GM18909 (cell line): Measurements from ENCODE around the gene PTPRZ1.

Source experiments
- ATAC-seq: cut with Tn5 transposase; IDR thresholded peaks from one replicate; pipeline ENCODE4 v1.9.1; 2021; ENCODE audit warnings: mild to moderate bottlenecking; ENCODE audit not compliant: unreplicated experiment, poor library complexity

The PTPRZ1 gene

DNA sequence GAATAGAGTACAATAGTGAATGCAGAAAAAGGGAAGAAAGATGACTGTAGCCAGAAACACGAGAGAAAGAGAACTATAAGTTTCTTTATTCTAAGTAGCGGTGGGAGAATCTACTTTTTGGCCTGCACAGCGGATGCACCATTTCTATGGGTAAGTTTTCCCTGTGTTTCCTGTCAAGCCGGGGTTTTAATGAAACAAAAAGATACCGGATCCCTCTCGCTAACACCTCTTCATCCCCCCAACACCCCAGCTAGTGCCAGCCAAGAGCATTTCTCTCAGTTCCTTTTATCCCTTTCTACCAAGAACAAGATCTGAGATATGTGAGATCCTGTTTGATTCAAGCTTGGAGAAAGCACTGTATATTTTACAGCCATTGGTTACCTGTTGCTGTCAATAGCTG is 14.7 kb downstream of the PTPRZ1 start:
- ATAC-seq = no peak

DNA sequence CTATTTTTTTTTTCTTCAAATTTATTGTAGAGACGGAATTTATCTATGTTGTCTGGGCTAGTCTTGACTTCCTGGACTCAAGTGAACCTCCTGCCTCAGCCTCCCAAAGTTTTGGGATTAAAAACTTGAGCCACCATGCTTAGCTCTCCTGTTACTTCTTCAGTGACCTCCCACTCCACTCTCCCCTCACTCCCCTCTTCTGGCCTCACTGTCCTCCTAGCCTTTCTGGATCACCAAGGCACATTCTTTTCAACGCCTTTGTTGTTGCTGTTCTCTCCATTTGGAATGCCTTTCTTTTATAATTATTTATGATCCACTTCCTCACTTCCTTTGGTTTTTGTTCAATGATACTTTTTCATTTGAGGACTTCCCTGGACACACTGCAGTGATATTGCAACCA is 17.9 kb downstream of the PTPRZ1 start:
- ATAC-seq = no peak

DNA sequence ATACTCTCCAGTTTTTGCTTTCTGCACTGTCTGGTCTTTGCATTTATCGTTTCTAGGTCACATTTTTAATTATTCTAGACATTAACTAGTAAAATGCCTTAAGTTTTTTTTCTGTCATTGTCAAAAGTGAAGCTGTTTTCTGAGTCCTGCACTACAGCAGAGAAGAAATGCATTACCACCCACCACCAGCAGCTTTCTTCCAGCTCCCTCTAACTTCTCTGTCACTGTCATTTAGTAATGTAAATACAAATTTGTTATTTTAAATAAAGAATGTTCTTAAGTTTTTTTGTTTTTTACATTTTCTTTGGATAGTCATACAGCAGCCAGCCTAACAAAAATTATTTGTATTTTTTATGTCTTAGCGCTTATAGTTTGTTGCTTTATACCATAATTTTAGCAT is 18.8 kb downstream of the PTPRZ1 start:
- no peak for ATAC-seq

DNA sequence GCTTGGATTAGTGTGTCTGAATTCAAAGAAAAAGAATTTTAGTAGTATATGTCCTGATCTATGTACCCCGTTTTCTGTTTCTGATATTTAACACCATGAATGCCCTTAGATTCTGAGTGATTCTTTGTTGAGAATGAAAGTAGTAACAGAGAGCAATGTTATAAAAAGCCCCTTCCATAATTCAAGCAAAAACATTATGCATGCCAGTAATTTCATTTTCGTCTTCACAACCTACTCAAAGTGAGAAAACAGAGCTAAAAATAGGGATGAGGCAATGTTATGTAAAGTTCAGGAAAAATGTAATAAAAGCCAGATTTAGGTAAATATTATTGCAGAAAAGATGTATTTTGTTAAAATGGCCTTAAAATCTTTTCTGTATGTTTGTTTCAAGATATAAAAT is 28.1 kb downstream of the PTPRZ1 start:
- peak; percentile 68 for ATAC-seq

DNA sequence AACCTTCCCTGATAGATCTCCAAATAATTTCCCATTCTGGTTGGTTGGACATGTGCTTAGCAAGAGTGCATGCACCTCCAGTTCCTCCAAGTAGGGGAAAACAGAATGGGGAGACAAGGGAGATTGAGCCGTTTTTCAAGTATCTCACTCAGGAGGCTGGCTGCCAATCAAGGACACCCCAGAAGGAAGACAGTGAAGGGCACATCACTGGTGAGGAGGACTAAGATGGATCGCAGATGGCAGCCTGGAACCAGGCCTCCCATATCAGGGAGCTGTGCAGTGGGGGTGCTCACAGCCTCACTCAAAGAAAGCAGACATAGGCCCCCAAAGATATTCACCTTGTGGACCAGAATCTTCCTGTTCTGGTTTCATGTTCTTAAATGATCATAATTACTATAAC is 31.2 kb downstream of the PTPRZ1 start:
- no peak for ATAC-seq

DNA sequence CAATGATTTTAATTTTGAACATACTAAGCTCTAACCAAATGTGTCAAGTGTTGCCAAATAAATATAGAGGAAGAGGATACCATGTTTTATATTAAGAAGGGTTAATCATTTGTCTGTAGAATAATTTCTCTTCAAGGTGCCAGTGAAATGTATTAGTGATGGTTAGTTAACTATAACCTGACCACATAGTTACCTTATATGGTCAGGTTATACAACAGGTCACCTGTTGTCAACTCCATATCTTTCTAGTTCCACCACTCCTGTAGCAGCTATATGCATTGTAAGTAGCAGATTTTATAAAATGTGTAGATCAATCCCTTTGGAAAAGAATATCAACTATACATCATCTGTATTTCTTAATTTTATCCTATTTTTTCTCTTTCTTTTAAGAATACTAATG is 35.1 kb downstream of the PTPRZ1 start:
- no peak for ATAC-seq

DNA sequence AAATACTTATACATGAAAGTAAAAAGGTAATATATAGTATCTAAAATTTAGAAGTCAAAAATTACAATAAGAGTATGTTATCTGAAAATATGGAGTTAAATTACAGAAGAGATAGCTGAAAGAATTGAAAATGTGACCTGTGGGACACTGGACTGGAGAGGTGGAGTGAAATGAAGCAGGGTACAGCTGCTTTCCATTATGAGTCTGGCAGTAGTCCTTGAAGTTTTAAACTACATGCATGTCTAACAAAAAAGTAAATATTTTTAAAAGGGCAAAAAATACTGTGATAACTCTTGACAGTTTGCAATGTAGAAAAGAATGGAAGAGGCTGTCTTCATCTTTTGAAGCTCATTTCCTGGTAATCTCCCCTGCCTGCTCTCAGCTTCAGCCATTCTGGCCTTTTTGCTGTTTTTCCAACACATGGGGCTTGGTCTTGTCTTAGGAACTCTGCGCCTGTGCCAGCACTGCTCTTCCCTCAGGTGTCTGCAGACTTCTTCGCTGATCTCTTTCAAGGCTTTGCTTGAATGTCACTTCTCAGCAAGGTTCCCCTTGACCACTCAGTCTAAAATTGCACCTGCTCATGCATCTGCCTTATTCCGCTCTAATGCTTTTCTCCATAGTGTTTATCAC is 36.9 kb downstream of the PTPRZ1 start:
- no peak for ATAC-seq

DNA sequence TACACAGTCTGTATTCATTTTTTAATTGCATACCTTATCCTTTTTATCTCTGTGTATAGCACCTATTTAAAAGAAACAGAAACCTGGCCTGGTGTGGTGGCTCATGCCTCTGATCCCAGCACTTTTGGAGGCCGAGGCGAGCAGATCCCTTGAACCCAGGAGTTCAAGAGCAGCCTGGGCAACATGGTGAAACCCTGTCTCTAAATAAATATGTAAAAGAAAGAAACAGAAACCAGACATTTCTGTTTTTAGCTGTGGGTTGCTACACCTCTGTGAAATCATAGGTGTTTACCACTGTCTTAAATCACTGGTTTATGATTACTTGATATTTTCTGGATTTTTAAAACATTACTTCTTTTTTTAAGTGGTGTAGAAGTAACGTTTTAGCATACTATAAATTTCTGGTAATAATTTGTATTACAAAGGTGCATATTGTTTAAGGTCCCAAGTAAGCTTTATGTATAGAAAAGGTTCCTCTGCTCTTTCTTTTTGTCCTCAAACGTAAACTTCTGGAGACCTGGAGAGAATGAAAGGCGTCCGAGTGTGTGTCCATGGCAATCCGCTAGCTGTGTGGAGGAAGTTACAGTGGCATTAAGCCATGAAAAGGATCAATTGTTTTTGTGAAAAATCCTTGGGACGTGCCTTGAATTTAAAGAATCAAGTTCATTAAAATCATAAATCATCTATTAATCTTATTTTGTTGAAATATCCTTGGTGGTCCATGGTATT is 41.1 kb downstream of the PTPRZ1 start:
- no peak for ATAC-seq

DNA sequence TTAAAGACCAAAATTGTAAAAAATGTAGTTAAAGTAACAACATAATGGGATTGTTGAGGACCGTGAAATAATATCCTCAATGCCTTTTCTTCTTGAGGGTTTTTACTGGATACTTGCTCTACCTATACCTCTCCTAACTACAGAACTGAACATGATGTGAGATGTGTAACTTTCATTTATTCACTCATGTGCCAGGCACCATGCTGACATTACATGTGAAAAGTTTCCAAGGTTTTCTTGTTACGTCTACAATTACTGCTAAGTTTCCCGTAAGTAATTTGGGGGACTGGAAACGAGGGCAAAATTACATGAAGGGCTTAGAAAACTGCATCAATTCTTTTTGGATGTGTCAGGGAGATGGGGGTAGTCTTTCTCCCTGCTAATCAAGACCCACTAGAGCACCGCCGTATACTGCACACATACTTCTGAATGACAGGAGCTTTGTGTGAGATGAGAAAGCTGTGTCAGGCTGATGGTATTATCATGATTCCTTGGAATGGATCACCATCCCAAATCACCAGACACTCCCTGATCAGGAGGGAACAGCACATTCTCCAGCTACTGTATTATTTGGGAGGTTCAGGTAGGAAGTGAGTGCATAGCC is 41.8 kb downstream of the PTPRZ1 start:
- ATAC-seq = no peak

DNA sequence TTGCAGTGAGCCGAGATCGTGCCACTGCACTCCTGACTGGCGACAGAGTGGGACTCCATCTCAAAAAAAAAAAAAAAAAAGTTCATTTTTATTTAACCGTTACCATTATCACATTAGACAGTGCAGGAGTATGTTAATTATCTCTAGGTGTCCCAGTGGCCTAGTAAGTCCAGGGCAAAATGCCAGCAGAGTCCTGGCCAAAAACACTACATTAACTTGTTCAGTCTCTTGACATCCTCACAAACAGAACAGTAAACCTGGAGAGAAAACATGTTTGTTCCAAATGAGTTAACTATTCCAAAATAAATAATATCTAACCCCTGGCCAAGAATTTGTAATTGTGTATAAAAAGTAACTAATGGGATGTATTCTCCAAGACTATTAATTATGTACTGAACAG is 43.2 kb downstream of the PTPRZ1 start:
- ATAC-seq = no peak

DNA sequence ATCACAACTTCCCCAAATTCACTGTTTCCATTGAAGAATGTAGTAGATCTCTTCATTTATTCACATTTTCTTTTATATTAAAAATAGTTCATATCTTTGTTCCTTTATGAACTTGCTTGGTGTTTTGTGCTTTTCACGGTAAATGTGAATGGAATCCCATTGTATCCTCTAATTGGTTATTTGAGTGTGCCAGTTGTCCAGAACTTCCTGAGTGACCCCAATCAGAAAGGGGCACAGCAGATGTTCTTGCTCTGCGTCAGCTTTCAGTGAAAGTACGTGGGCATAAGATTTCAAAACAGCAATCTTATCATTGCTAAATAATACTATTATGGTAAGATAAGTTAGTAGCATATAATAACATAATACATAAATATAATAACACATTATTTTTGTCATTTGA is 47.0 kb downstream of the PTPRZ1 start:
- ATAC-seq = no peak

DNA sequence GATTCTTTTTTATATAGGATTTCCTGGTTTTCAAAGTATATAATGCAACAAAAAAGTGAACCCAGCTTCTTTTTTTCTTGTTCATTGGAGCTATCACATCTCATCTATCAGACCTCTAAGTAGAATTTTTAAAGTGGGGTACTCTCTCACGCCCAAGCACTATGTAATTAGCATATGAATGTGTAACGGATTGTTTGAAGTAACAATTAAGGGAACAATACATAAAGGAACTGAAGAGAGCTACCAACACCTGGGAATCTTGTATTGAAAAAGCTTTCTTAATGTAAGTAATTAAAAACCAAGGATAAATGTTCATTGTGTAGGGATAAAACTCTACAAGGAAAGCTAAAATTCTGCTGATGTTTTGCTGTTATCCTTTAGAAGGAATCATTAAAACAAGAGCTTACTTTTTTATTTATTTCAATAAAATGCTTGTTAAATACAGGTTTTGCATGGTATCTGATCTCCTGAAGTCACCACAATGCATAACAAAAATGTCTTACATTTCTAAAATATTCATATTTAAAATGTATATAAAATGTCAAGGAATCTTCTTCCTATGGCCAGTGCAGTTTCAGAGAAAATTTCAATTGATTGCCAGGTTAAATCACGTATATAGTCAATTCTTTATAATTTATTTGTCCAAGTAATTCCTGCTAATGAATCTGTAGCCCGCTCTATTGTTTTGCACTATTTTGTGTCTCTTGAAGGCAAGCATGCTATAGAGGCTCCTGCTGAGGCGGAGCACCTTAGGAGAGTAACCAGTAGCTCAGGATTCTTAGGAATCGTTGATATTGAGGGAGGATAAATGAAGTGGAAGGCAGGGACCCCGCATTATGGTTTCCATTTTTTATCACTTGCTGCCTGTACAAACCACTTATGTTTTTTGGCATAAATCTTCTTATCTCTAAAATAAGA is 51.6 kb downstream of the PTPRZ1 start:
- ATAC-seq = no peak

DNA sequence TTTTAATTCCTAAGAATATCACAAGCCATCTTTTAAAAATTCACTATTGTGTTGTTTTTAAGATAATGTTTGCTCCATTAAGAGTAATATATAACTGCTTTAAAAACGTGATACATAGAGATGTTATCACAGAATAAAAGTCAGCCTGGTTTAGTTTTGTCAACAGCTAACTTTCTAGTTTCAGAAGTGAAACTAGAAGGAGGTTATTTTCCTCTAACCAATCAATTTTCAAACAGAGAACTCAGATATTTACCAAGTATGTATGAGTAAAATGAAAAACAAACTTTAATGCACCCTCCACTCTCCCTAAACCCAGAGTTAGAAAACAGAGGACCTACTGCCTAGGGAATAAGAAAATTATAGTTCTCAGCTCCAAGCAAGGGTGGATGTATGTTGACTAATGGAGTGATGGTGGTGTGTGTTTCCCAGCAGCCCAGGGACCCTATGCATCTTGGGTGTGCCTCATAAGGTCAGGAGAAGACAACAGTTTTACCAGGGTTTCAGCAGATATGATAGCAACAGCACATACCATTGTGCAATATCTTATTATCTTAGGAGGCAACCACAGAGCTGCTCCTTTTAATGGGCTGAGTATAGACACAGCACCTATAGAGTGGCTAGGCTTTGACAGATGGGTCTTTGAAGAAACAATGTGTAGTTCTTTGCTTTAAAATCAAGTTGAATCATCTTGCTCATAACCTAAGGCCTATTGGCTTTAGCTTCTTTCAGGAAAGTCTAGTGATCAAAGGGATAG is 58.4 kb downstream of the PTPRZ1 start:
- ATAC-seq = no peak

DNA sequence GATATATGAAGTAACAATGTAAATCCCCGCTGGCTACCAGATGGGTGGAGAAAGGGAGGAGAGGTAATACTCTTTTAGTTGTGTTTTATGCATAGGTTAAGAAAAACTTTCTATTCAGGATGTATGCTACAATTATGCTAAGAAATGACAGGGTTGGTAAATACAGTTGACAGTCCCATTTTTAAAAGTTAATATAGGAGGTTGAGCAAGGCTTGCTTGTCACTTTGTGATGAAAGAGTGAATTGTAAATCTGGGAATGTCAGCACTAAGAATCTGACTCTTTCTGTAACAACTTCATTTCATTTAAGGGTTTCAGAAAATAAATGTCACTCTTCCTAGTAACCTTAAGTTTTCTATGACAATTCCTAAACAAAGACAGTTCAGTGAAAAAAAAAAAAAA is 59.8 kb downstream of the PTPRZ1 start:
- ATAC-seq = no peak

DNA sequence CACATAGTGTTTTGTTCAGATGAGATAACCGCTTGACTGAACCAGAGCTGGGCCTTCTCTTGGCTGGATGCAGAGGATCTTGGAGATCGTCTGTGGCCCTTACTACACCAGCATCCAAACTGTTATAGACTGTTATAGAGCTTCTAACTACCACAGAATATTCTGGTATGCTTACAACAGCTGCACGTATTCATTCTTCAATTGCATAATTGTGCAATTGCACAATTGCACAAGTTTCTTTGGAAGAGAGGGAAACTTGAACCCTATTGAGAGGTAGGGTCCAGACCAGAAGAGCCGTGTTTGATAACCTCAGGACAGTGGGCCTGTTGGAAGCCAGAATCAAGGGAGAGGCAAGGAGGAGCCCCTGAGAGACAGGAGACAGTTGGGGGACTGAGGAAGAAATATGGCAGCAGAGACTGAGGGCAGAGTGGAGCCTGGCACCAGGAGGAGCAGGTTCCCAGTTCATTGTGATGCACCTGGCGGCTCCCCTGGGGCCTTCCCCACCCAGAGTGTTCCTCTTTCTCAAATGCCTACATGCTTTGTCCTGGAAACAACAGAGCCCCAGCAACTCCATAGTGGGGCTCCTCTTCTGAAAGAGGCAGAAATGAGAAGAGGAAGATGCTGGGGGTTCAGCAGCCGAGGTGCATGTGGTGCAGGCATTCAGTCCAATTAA is 64.1 kb downstream of the PTPRZ1 start:
- no peak for ATAC-seq

DNA sequence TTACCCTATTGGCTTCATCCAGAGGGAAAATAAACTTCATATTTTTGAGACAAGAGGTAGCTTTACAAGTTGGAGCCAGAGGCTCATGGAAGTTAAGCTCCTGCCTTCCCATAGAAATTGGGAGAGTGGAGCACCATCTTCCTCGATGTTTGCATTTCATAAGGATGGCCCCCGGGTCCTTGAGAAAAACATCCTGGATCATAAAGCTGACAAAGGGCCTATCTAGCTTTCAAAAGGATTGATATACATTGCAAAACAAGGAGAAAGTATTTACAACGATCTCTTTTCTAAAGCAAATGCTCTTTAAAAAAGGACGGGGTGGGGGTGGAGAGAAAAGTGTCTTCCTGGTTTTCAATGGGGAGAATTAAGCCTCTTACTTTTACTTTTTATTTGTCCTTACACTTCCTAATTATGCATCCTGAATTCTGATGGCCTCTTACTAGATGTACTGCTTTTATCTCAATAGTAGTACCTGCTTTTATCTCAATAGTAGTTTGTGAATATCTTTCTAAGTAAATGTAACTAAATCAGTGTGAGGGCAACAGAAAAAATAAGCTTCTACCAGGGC is 65.6 kb downstream of the PTPRZ1 start:
- no peak for ATAC-seq

DNA sequence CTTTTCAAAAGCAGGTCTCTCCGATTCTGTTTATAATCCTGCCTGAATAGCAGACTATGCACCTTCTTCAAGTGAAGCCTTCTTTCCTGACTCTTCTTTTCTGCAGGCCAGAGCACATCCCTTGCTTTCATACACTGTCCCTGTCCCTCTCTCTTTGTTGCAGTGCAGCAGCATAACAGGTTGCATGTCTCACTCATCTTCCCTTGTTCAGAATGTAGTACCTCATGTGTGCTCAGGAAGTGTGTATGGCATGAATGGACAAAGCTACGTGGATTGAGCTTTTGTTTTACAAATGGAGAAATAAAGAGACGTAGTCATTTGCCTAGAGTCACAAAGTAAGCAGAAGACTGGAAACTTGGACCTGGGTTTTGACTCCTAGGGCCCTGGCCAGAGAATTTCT is 68.0 kb downstream of the PTPRZ1 start:
- ATAC-seq = no peak

DNA sequence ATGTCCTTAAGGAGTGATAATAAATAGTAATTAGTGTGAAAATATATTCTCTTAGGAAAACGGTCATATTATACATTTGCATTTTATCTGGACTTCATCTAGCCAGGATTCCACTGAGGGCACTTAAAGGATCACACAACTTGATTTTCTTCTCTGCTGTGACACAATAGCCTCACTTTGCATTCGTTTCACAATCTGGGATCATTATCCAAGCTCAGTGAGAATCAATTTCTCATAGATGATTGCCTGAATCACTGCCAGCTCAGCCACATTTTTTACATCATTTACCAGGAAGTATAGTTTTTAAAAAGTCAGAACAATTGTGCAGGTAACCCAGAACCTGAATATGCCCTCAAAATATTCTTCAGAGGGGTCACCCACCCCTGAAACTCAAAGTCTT is 68.9 kb downstream of the PTPRZ1 start:
- ATAC-seq = no peak

DNA sequence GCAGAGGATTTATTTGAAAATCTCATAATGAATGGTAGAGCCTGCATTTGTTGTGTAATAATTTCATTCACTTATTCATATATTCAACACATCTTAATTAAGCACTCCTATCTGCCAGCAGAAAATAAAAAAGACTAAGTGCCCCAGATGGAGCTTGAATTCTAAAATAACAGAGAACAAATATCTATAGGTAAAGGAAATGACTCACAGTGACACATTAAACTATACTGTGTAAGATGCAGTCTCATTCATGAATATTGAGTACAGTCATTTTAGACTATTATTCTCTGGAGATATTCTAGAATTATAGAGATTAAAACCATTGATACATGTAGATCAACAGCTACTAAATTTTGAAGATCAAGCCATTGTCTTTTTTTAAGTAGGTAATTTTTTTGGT is 72.1 kb downstream of the PTPRZ1 start:
- no peak for ATAC-seq
